Colonic mucosa (tissue), 4 donors: ENCODE results near the gene TENT5D. TPM values are rescaled to one million over a fixed set of nuclear protein-coding genes. Genes with fewer than 3 reads are reported as not detected.
"Not testable (repeated sequence)": the region's sequence is repeated elsewhere in the genome, so short reads cannot be mapped to it uniquely, and the experiment has no call there.

Experiments
- DNase-seq: peaks from one replicate; pipeline ENCODE4 v3.0.0-alpha.2; 2020
- H3K27ac ChIP-seq: fragments of 200-600 bp; one replicate; pipeline ENCODE4 v1.8.0; 2021
- H3K27me3 ChIP-seq: fragments of 200-600 bp; one replicate; pipeline ENCODE4 v1.8.0; 2021
- H3K36me3 ChIP-seq: fragments of 200-600 bp; one replicate; pipeline ENCODE4 v1.8.0; 2021
- H3K4me1 ChIP-seq: fragments of 200-600 bp; one replicate; pipeline ENCODE4 v1.8.0; 2021; ENCODE audit warnings: mild to moderate bottlenecking
- H3K4me3 ChIP-seq: fragments of 200-600 bp; one replicate; pipeline ENCODE4 v1.8.0; 2021
- H3K9ac ChIP-seq, 2 donors: one replicate each; pipeline ENCODE4 v1.7.0; 2013; ENCODE audit warnings: control low read depth in 2 of 2, low read depth in 2 of 2, low read length in 2 of 2
- H3K9me3 ChIP-seq: fragments of 200-600 bp; one replicate; pipeline ENCODE4 v1.8.0; 2021
- CTCF ChIP-seq: fragments of 200-600 bp; IDR thresholded peaks from one replicate; pipeline ENCODE4 v1.8.0; 2022; ENCODE audit warnings: antibody characterized with exemption, mild to moderate bottlenecking
- intact Hi-C: fragments of 100-400 bp; cut with DNase I; formaldehyde crosslinking; loops from one replicate; pipeline ENCODE4 v1.14.1; 2022
- total RNA-seq, 2 donors: library from RNA; stranded (reverse); fragmentation: NEBNext Ultra II Directional in 1 of 2; extraction: Animal tissue kit (Norgen Biotek cat#: 25700) in 1 of 2; gene quantifications; one replicate each; pipeline ENCODE4 v1.2.1, GENCODE V29; 2021
- donor health status: healthy.
- donor health status: DM: no; HTN: no; CAD: no.
- donor health status: DM: no; HTN: no; CAD: no.

The TENT5D gene
- total RNA-seq, result not detected

GRCh38 chrX:80420147-80420546 is at the start of gene TENT5D:
Gene TENT5D (plus strand): TSS chrX:80420447. CDS start chrX:80442540, 22,093 bp downstream.
- no peak for TF ChIP-seq CTCF

GRCh38 chrX:80385651-80386050 is 34.6 kb upstream of the TENT5D start:
- H3K9me3 ChIP-seq, H3K36me3 ChIP-seq, H3K27me3 ChIP-seq, H3K9ac ChIP-seq, H3K4me1 ChIP-seq, H3K27ac ChIP-seq, intact Hi-C loops, H3K4me3 ChIP-seq, DNase-seq: not testable (repeated sequence)

More at GRCh38 chrX:80420147-80420546, at the start of gene TENT5D:
- H3K4me3 ChIP-seq, result no peak within 1 kb of the TSS
- H3K36me3 ChIP-seq, result no peaks in the 10 kb centered on the region
- intact Hi-C loops, result no loop called here
- no peak within 1 kb of the TSS for H3K9ac ChIP-seq
- no peaks in the 10 kb centered on the region for H3K27me3 ChIP-seq
- H3K27ac ChIP-seq, result no peak within 1 kb of the TSS
- no peak for DNase-seq
- H3K4me1 ChIP-seq, result no peaks in the 10 kb centered on the region
- H3K9me3 ChIP-seq, result no peaks in the 10 kb centered on the region

- intact Hi-C loops, result no loop called here
Observed at GRCh38 chrX:80388206-80388605, 32.0 kb upstream of the TENT5D start.

GRCh38 chrX:80412042-80412441 is 8.2 kb upstream of the TENT5D start:
- DNase-seq, result no peak
- intact Hi-C loops, result no loop called here
- H3K9me3 ChIP-seq, result no peaks in the 10 kb centered on the region
- no peak overlapping the region for H3K4me3 ChIP-seq
- H3K4me1 ChIP-seq, result no peaks in the 10 kb centered on the region
- H3K9ac ChIP-seq, result no peak overlapping the region
- TF ChIP-seq CTCF, result no peak
- H3K27ac ChIP-seq, result no peak overlapping the region
- no peaks in the 10 kb centered on the region for H3K27me3 ChIP-seq
- no peaks in the 10 kb centered on the region for H3K36me3 ChIP-seq

More at GRCh38 chrX:80388206-80388605, 32.0 kb upstream of the TENT5D start:
- TF ChIP-seq CTCF, result no peak
- Histone ChIP-seq H3K27me3 (no peaks in the 10 kb centered on the region), H3K4me1 (no peaks in the 10 kb centered on the region), H3K9ac (no peak overlapping the region), H3K4me3 (no peak overlapping the region), H3K27ac (no peak overlapping the region), H3K9me3 (no peaks in the 10 kb centered on the region), H3K36me3 (no peaks in the 10 kb centered on the region)
- no peak for DNase-seq

- no peak for TF ChIP-seq CTCF
- Histone ChIP-seq H3K36me3 (no peaks in the 10 kb centered on the region), H3K4me3 (no peak overlapping the region), H3K4me1 (no peaks in the 10 kb centered on the region), H3K9me3 (no peaks in the 10 kb centered on the region), H3K27ac (no peak overlapping the region), H3K9ac (no peak overlapping the region), H3K27me3 (no peaks in the 10 kb centered on the region)
- intact Hi-C loops, result no loop called here
- DNase-seq, result no peak
Observed at GRCh38 chrX:80423000-80423399, 2.8 kb downstream of the TENT5D start.

GRCh38 chrX:80423744-80424143 is 3.5 kb downstream of the TENT5D start:
- Histone ChIP-seq H3K4me3 (no peak overlapping the region), H3K36me3 (no peaks in the 10 kb centered on the region), H3K27ac (no peak overlapping the region), H3K9me3 (no peaks in the 10 kb centered on the region), H3K9ac (no peak overlapping the region), H3K4me1 (no peaks in the 10 kb centered on the region), H3K27me3 (no peaks in the 10 kb centered on the region)
- DNase-seq, result no peak
- intact Hi-C loops, result no loop called here
- no peak for TF ChIP-seq CTCF
